NB4 (cell line): ENCODE data around the gene SNRNP25.

Source experiments
- CTCF ChIP-seq: IDR thresholded peaks from one replicate; pipeline ENCODE4 v1.5.1; 2012; ENCODE audit warnings: low read depth, low read length
- MAX ChIP-seq: IDR thresholded peaks from 2 replicates; pipeline ENCODE4 v1.6.1; 2011; ENCODE audit warnings: low read depth, low read length
- MYC ChIP-seq: IDR thresholded peaks from 2 replicates; pipeline ENCODE4 v1.6.1; 2011; ENCODE audit warnings: low read depth, low read length
- POLR2A ChIP-seq: IDR thresholded peaks from 2 replicates; pipeline ENCODE4 v1.6.1; 2011; ENCODE audit warnings: mild to moderate bottlenecking; ENCODE audit not compliant: insufficient read length; ENCODE audit errors: extremely low read depth

DNA sequence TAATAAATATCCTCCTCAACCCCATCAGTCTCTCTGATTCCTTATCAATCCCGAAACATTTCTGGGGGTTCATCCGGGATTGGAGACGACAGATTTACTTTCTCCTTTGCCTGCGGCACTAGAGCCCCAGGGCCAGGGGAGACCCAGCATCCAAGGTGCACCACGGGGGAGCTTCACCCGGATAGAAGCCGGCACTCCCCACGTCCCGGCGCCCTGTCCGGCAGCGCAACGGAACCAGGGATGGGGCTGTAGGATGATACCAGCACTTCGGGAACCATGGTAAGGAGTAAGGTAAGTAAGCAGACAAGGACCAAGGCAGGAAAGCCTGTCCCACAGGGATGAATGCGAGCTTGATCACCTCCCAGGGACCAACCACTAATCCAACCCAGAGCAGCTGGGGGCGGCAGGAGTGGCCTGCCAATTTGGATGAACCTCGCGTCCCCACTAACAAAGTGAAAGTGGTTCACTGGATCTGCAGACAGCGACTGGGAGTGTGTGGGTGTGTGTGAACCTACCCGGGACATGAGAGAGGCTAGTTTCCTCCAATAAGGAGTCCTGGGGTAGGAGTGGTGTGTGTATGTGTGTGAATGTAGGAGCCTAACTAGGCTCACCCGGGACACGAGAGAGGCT lies 12.1 kb upstream of the SNRNP25 start:
- TF ChIP-seq CTCF: no peak
- TF ChIP-seq POLR2A: no peak
- no peak for TF ChIP-seq MAX
- TF ChIP-seq MYC: no peak
